Neural cell (in vitro differentiated cells): ENCODE results near the gene TBPL1.

ENCODE experiments used
- CTCF ChIP-seq: fragments of 450-650 bp; IDR thresholded peaks from 2 replicates; pipeline ENCODE4 v1.5.1; 2014; ENCODE audit warnings: antibody characterized with exemption, mild to moderate bottlenecking, moderate library complexity; ENCODE audit not compliant: poor library complexity, severe bottlenecking
- EP300 ChIP-seq: fragments of 450-650 bp; conservative IDR thresholded peaks from 2 replicates; pipeline ENCODE4 v1.6.1; 2014; ENCODE audit warnings: antibody characterized with exemption, mild to moderate bottlenecking, moderate library complexity; ENCODE audit not compliant: poor library complexity, severe bottlenecking
- EZH2 ChIP-seq: fragments of 200-600, 300-800 bp; shearing (Covaris generic), sonication (generic); IDR thresholded peaks from 2 replicates; pipeline ENCODE4 v1.6.1; 2014; ENCODE audit warnings: antibody characterized with exemption, low read length, borderline replicate concordance, mild to moderate bottlenecking; ENCODE audit not compliant: insufficient read depth, poor library complexity, severe bottlenecking
- MXI1 ChIP-seq: fragments of 450-650 bp; conservative IDR thresholded peaks from 2 replicates; pipeline ENCODE4 v1.6.1; 2014; ENCODE audit warnings: antibody characterized with exemption, mild to moderate bottlenecking; ENCODE audit not compliant: poor library complexity, severe bottlenecking
- POLR2AphosphoS5 ChIP-seq: IDR thresholded peaks from 2 replicates; pipeline ENCODE4 v1.6.1; 2012
- RAD21 ChIP-seq: fragments of 450-650 bp; conservative IDR thresholded peaks from 2 replicates; pipeline ENCODE4 v1.6.1; 2014; ENCODE audit warnings: antibody characterized with exemption, mild to moderate bottlenecking, moderate library complexity
- REST ChIP-seq: IDR thresholded peaks from 2 replicates; pipeline ENCODE4 v1.6.1; 2012; ENCODE audit warnings: borderline replicate concordance
- SMC3 ChIP-seq: fragments of 450-650 bp; conservative IDR thresholded peaks from 2 replicates; pipeline ENCODE4 v1.6.1; 2014; ENCODE audit warnings: antibody characterized with exemption, mild to moderate bottlenecking, moderate library complexity; ENCODE audit not compliant: poor library complexity
- TAF1 ChIP-seq: IDR thresholded peaks from 2 replicates; pipeline ENCODE4 v1.6.1; 2012; ENCODE audit warnings: low read depth

GRCh38 chr6:133980168-133980567 is 27.1 kb downstream of the TBPL1 start:
- TF ChIP-seq POLR2AphosphoS5 (no peak), CTCF (no peak), REST (no peak), EP300 (no peak), EZH2 (no peak), RAD21 (no peak), TAF1 (no peak), SMC3 (no peak), MXI1 (no peak)
